Transverse colon (tissue), 4 donors: Measurements from ENCODE around the gene DCANP1. TPM values are rescaled to one million over a fixed set of nuclear protein-coding genes. Genes with fewer than 3 reads are reported as not detected.
A peak's percentile ranks its signal among the peaks of the same experiment; 100 is the strongest.

Experiments
- DNase-seq: peaks from one replicate; pipeline ENCODE4 v3.0.0-alpha.2; 2019
- H3K27ac ChIP-seq, 4 donors: fragments of 200-600 bp; sonication (generic); 2 replicates each; pipeline ENCODE4 v1.5.1; 2016 to 2018; ENCODE audit warnings: inconsistent platforms in 4 of 4
- H3K27me3 ChIP-seq: fragments of 200-600 bp; sonication (generic); 2 replicates; pipeline ENCODE4 v1.5.1; 2017; ENCODE audit warnings: inconsistent platforms
- H3K36me3 ChIP-seq, 4 donors: fragments of 200-600 bp; sonication (generic); 2 replicates each; pipeline ENCODE4 v1.5.1; 2017 to 2019; ENCODE audit warnings: inconsistent platforms in 4 of 4
- H3K4me1 ChIP-seq, 4 donors: fragments of 200-600 bp; sonication (generic); 2 replicates each; pipeline ENCODE4 v1.5.1; 2017 to 2020; ENCODE audit warnings: inconsistent platforms in 4 of 4
- H3K4me3 ChIP-seq, 4 donors: fragments of 200-600 bp; sonication (generic); 1 replicate in 1 of 4; 2 replicates in 3 of 4; pipeline versions ENCODE4 v1.5.1 to v1.6.1; 2017 to 2019; ENCODE audit warnings: inconsistent platforms in 4 of 4
- H3K9me3 ChIP-seq, 2 donors: fragments of 200-600 bp; sonication (generic); 2 replicates each; pipeline ENCODE4 v1.5.1; 2017 to 2019; ENCODE audit warnings: inconsistent platforms in 2 of 2
- CTCF ChIP-seq, 5 experiments: fragments of 200-600 bp in 3 of 5; fragments of 450-650 bp in 2 of 5; sonication (generic) in 3 of 5; IDR thresholded peaks; 1 replicate in 2 of 5; 2 replicates in 3 of 5; pipeline ENCODE4 v1.5.1; 2016 to 2017; ENCODE audit warnings: antibody characterized with exemption in 5 of 5, inconsistent platforms in 3 of 5, mild to moderate bottlenecking in 2 of 5, moderate library complexity in 1 of 5
- EP300 ChIP-seq: sonication (generic); formaldehyde crosslinking; IDR thresholded peaks from one replicate; pipeline ENCODE4 v1.6.1; 2017; ENCODE audit warnings: antibody characterized with exemption, low read depth
- POLR2A ChIP-seq: fragments of 450-650 bp; IDR thresholded peaks from one replicate; pipeline ENCODE4 v1.6.1; 2016; ENCODE audit warnings: antibody characterized with exemption, mild to moderate bottlenecking, moderate library complexity
- POLR2AphosphoS5 ChIP-seq, 3 donors: sonication (generic); formaldehyde crosslinking; IDR thresholded peaks; one replicate each; pipeline ENCODE4 v1.6.1; 2016; ENCODE audit warnings: antibody characterized with exemption in 3 of 3
- whole genome bisulfite sequencing, 2 donors: methylation state at CpG; one replicate each; pipeline ENCODE4 v1.1.5; 2018; ENCODE audit warnings: low coverage in 1 of 2; 5-methylcytosine and 5-hydroxymethylcytosine counted together
- in situ Hi-C, 4 donors: fragments of 200-750 bp; cut with MboI; loops; one replicate each; pipeline versions ENCODE4 v1.15.0 to v1.15.1; 2017; ENCODE audit warnings: low sequenced_read_pairs in 3 of 4, low pct_ligation_motif_present in 1 of 4, low pct_unique_long_range_greater_than_20kb in 1 of 4
- intact Hi-C: fragments of 100-400 bp; cut with DNase I; formaldehyde crosslinking; loops from one replicate; pipeline ENCODE4 v1.15.1; 2023; ENCODE audit warnings: low total_unique reads
- total RNA-seq, 4 donors: library from RNA; depleted of rRNA; stranded (reverse); fragments of >200 nt; gene quantifications; one replicate each; pipeline ENCODE4 v1.1.0, GENCODE V29; 2016

The DCANP1 gene
- total RNA-seq, 4 donors from 2014 or later: 0.95 TPM; not detected in 3

- Histone ChIP-seq H3K27me3 (no peaks in the 10 kb centered on the region), H3K9me3 (peaks cover 0 to 3% of the 10 kb centered on the region in 2 donors), H3K4me1 (peaks cover 0 to 15% (median 0%) of the 10 kb centered on the region in 4 donors), H3K36me3 (no peaks in the 10 kb centered on the region), H3K4me3 (no peak overlapping the region), H3K27ac (no peak overlapping the region)
- in situ Hi-C loops: no loop called here
- 41% methylated on average over 6 to 7 of the region's 7 CpGs for WGBS, 2 donors
- TF ChIP-seq EP300 (no peak), CTCF (IDR thresholded peaks at IDR 0.05) (peak; percentile 44 to 58 (median 54))
- no peak for DNase-seq
- intact Hi-C loops: no loop called here
These were observed 20.8 kb downstream of the DCANP1 start for GRCh38 chr5:135426102-135427082.

GRCh38 chr5:135425641-135426040, 21.5 kb downstream of the DCANP1 start:
- Histone ChIP-seq H3K36me3 (no peaks in the 10 kb centered on the region), H3K9me3 (peaks cover 0 to 3% of the 10 kb centered on the region in 2 donors), H3K4me3 (no peak overlapping the region), H3K4me1 (peaks cover 0 to 15% (median 0%) of the 10 kb centered on the region in 4 donors), H3K27me3 (no peaks in the 10 kb centered on the region), H3K27ac (no peak overlapping the region)
- DNase-seq: no peak
- in situ Hi-C loops: no loop called here
- TF ChIP-seq EP300: no peak
- TF ChIP-seq CTCF (IDR thresholded peaks at IDR 0.05): no peak
- TF ChIP-seq POLR2A: no peak
- no peak for TF ChIP-seq POLR2AphosphoS5 (IDR thresholded peaks at IDR 0.05)
- 37 to 43% methylated on average over 2 of the region's 2 CpGs for WGBS, 2 donors
- intact Hi-C loops: no loop called here

- TF ChIP-seq POLR2A (no peak), EP300 (no peak)
- no peak for DNase-seq
- in situ Hi-C loops (no loop called here), intact Hi-C loops (no loop called here)
- Histone ChIP-seq H3K9me3 (peaks cover 0 to 3% of the 10 kb centered on the region in 2 donors), H3K27ac (no peak overlapping the region), H3K27me3 (peaks cover 4% of the 10 kb centered on the region), H3K4me1 (peaks cover 0 to 15% (median 0%) of the 10 kb centered on the region in 4 donors), H3K36me3 (no peaks in the 10 kb centered on the region), H3K4me3 (no peak overlapping the region)
- WGBS, 2 donors: 89 to 97% methylated on average over 1 of the region's 1 CpG
These were observed 23.3 kb downstream of the DCANP1 start for GRCh38 chr5:135423846-135424168.

DNA sequence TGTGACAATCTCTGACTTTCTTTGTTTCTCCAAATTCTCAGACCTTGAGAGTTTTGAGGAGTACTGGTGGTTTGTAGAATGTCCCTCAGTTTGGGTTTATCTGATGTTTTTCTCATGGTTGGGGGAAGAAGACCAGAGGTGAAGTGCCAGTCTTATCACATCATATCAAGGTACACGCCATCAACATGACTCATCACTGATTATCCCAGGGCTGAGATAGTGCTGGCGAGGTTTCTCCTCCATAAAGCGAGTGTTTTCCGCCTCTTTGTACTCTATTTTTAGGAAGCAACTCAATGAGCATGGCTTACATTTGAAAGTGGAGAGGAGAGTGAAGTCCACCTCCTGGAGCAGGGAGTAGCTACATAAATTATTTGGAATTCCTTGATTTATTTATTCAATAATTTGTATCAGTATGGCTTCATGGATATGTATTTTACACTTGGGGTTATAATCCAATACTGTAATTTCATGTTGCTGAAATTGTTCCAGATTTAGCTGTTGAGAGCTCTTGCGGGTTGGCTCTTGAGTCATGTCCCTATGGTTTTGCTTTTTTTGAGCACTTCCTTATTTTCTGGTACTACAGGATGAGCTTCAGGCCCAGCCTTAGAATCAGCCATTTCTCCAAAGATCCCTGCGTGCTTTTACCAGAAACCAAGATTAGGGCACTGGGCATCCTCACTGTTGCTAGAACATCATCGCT, 23.9 kb downstream of the DCANP1 start:
- no peaks in the 10 kb centered on the region for H3K36me3 ChIP-seq
- H3K4me3 ChIP-seq: no peak overlapping the region
- WGBS, 2 donors: 69 to 75% methylated on average over 4 to 7 of the region's 7 CpGs
- peaks cover 0 to 15% (median 0%) of the 10 kb centered on the region in 4 donors for H3K4me1 ChIP-seq
- intact Hi-C loops: no loop called here
- H3K27me3 ChIP-seq: peaks cover 7% of the 10 kb centered on the region
- TF ChIP-seq POLR2A: no peak
- TF ChIP-seq CTCF (IDR thresholded peaks at IDR 0.05): no peak
- no peak for TF ChIP-seq POLR2AphosphoS5 (IDR thresholded peaks at IDR 0.05)
- no peak for TF ChIP-seq EP300
- in situ Hi-C loops: no loop called here
- no peaks in the 10 kb centered on the region for H3K9me3 ChIP-seq
- DNase-seq: no peak
- H3K27ac ChIP-seq: no peak overlapping the region
